Midbrain (tissue), 1 donor: ENCODE measurements around the gene RFTN1.
A peak's percentile ranks its signal among the peaks of the same experiment; 100 is the strongest.

Experiments used
- DNase-seq: peaks from one replicate; lab custom pipeline; 2025; lab: John Stamatoyannopoulos, UW

RFTN1 gene

DNA sequence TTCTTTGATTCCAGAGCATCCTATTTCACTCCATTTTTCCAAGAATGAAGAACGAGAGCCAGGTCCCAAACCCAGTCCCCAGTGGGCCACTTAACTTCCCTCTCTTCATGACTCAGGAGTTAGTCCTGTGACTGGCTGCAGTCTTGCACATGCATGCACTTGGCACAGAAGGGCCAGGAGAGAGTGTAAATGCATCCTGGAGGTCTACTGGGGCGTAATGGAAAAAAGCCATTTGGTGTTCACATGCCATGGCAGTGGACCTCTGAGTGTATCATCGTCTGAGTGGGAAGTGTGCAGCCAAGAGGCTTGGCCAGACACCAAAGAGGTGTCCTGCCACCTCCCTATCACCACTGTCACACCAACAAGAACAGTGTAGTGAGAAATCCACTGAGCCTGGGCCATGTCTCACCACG lies 15.1 kb upstream of the RFTN1 start:
- DNase-seq, result no peak

DNA sequence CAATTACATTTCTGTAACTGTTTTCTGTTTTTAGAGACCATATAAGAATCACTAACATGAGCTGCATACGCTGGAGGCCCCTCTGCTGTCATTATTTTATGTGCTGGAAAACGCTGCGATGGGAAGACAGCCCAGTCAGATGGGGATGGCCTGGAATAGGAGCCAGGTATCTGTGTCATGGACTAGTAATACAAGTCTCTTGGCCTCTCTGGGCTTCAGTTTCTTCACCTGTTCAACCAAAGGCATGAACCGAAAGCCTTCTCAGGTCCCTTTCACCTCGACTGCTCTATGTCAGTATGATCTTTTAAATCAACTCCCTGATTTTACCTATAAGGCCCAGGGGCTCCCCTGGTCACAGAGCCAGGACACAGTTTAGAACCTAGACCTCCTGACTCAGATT lies 14.6 kb upstream of the RFTN1 start:
- DNase-seq, result no peak

DNA sequence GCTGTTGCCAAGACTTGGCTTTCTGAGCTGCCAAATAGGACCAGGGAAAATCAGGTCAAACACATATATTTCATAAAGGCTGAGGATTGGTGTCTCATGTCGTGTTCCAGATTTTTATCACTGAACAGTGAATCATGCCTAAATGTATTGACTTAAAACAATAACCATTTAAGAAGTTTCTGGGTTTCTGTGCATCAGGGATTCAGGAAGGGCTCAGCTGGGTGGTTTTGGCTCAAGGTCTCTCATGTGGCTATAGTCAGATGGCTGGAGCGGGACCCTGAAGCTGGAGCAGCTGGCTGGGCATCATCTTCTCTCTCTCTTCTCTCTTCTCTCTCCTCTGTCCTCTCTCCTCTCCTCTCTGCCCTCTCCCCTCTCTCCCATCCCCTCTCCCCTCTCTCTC lies 10.7 kb upstream of the RFTN1 start:
- DNase-seq, result no peak

DNA sequence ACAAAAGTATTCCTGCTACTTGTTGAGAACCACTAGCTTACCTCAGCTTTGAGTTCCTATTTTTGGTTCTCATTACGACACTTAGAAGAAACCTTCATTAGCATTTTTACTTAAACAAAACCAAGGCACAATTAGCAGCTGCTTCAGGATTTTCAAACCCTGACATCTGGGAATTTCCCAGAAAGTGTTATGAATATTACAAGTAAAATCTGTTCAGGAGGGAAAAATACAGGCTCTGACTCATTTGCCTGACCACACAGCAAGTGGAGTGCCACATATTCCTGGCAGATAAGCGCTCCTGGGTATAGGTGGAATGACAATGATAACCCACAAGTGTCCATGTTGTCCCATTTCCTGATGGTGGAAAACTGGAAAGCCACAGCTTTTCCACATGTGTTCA lies 10.3 kb upstream of the RFTN1 start:
- DNase-seq, result no peak

DNA sequence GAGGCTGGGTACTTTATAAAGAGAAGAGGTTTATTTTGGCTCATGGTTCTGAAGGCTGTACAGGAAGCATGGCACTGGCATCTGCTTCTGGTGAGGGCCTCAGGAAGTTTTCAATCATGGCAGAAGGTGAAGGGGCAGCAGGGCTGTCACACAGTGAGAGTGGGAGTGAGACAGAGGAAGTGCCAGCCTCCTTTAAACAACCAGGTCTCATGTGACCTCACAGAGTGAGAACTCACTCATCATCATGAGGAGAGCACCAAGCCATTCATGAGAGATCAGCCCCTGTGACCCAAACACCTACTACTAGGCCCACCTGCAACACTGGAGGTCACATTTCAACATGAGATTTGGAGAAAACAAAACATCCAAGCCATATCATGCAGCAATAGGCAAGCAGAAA lies 9.3 kb upstream of the RFTN1 start:
- no peak for DNase-seq

DNA sequence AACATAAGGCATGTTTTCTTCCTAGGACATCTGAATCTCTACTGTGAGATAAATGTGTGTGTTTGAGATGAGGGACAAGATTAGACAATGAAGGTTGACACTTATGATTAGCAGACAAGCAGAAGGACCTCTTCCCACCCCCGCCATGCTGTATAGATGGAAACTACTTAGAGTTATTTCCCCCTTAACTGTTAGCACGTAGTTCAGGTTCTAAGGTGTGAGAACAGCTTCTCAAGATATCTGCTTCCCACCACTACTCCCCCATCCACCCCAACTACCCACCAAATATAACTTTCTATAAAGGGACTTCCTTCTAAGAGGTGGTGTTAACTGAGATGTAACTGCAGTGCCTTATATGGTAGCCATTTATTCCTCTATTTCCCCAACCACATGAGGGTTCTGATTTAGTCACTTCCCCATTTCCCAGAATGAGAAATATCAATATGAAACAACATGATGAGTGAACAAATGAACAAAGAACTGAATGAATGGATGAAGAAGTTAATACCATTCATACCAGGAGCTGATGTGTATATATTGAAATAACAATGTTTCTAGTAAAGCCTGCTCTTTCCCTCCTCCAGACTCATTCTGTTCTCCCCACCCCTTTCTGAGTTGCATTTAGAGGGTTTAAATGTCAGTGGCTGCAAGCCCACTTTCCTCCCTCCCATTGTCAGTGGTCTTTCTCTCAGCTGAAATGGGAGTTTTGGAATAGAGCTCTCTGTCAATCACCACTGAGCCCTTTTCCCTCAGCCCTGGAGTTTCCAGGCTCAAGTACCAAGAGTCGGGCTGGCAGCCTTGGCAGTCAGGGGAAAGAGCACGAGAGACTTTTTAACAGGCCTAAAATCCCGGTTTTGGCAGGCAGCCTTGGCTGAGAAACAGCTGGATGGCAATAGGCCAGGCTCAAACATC lies 7.7 kb upstream of the RFTN1 start:
- DNase-seq, result no peak

DNA sequence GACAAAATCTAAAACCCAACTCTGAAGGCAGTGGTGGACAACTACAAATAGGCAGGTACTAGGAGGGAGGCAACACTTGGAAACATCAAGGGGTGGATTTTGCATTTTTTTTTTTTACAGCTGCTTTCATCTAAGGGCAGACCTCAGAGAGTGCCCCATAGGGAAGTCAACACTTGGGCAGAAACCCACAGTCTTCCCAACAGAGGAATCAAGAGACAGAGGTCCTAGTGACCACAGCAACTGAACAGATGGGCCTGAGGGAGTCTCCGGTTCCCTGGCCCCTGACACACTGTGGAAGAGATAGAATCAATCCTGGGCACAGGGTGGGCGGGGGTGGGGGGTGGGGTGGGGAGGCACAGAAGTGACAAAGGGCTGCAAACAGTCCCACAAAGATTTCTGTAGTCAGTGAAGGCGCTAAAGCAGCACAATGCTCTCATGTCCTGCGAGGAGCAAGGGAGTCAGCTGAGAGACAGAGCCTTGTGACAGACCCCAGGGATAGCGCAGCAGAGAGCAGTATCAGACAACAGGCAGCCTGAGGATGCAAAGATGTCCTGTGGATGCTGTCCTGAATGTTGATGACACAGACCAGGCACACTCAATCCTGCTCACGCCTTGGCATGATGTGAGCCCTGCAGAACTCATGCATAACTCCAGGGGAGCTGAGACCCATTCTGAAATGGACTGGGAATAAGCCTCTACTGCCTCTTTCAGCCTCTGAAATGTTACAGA lies 6.9 kb upstream of the RFTN1 start:
- no peak for DNase-seq

DNA sequence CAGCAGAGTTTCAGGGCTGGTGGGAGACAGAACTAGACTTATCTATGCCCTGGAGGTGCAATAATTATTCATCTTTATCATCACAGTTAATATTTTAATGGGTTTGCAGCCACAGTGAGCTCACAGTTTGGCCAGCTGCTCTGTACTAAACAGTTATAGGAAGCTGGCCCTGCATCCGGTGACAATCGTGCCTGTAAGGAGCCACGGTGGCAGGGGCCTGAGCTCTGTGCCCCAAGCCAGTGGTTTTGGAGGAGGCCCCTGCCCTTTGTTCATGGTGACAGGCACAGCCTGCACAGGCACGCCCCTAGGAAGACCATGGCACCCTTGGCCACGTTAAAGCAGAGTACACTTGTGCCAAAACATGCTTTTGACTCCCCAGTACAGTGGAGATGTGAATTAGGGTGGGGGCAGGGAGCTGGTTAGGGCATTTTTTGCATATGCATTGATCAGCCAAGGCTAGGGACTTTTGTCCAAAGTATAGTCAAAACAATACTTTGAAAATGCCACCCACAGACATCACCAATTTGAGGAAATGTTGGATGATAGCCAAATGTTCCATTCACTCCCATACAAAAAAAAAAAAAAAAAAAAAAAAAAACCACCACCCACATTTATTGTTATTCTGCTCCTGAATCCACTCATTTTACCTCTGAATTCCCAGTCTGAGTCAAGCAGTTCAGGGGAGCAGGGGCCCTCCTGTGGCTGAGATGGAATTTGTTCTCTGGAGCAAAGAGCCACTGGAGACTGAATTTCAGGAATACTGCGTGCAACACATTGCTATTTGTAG lies 3.4 kb upstream of the RFTN1 start:
- peak; percentile 59 for DNase-seq

DNA sequence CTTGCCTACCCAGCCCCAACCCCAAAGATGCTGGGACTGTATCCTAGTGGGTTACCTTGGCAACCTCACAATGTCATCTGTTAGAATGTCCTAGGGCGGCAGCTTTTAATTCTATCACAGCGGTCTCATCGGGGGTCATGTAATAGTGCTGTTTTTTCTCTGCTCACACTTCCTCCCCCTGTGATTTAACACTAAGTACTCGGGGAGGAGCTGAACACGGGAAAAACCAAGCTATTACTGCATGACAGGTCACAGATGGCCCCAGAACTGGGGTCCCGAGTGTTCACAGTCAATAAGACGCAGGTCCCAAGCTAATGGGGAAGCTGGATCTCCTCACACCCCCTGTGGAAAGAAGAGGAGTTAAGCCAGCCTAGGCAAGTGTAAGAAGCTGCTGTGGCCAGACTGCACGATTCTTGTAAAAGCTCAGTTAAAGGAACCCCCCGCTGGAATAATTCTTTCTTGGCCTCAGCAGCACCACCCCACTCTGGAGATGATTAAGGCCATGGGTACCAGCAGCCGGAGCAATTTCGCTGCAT lies 2.5 kb upstream of the RFTN1 start:
- no peak for DNase-seq

DNA sequence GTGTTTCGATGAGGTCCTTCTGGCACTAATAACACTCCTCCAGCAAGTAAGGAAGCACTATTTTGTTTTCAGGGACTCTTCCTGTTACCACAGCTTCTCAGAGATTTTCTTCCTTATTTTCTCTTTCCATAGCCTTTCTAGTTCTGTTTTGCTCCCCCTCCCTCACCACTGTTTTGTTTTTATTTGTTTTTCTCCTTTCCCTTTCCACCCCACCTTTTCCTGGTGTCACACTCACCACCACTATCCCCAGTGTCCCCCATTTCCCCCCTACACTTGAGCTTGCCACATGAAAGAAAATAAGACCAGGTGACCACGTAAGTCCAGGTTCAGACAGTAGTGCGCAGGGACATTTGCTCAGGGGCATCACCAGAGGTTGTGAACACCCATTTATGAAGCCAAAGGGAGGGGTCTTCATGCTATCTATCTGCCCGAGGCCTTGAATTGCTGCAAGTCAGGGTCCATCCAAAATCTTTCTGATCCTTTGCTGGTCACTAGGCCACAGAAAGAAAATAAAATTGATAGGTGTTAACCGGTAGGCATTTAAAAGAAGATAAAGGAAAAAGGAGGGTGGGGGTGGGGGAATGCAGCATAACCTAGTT lies 1.4 kb upstream of the RFTN1 start:
- DNase-seq, result no peak

DNA sequence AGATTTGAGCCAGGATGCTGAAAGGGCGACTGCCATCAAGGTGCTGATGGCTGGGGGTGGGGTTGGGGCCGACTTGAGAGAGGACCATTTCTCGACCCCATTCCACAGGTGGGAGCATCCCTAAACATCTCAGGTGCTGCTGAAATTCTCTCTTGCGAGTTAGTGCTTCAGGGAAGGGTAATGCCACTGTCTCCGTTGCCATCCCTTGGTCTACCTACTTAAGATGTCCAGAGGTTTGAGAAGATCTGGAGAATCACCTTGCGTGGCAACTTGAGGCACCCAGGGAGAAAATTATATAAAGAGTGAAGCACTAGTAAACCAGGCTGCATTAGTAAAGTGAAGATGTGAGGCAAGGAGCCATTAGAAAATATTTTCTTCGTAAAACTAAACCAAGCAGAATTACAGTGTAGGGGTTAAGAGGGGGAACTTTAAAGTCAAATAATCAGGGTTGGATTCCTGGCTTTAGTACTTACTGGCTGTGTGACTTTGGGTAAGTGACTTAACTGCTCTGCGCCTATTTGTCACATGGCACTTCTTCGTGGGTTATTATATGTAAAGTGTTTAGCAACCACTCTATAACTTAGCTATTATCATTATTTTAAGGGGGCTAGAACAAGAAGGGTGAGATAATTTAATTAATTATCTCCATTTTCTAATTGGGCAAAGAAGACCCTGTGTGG lies 662 bp upstream of the RFTN1 start:
- no peak for DNase-seq

DNA sequence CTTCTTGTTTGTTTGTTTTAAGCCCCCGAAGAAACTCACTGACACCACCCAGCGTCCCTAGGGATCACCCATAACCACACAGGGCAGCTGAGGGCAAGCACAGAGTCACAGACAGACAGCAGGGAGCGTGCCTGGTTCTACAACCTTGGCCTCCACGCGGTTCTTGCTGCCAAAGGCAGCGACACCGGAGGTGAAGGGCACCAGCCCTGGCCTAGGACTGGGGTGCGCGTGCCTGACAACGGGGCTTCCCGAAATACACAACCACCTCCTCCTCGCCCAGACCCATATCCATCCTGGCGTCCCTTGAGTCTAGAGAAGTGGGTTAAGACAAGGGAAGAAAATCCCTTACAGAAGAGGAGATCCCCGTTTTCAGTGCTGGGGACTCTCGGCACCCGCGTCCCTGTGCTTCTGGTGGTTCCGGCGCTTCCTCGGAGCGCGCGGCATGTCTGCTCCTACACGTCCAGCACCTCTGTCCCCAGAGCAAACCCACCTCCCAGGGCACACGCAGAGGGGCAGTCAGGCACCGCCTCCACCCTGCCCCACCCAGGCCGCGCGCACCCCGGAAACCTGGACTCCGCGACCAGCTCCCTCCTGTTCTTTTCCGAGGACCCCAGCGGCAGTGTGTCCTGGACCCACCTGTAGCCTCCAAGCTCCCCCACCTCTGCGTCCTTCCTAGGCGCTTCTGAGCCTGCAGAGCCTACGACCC lies 911 bp downstream of the RFTN1 start:
- no peak for DNase-seq

DNA sequence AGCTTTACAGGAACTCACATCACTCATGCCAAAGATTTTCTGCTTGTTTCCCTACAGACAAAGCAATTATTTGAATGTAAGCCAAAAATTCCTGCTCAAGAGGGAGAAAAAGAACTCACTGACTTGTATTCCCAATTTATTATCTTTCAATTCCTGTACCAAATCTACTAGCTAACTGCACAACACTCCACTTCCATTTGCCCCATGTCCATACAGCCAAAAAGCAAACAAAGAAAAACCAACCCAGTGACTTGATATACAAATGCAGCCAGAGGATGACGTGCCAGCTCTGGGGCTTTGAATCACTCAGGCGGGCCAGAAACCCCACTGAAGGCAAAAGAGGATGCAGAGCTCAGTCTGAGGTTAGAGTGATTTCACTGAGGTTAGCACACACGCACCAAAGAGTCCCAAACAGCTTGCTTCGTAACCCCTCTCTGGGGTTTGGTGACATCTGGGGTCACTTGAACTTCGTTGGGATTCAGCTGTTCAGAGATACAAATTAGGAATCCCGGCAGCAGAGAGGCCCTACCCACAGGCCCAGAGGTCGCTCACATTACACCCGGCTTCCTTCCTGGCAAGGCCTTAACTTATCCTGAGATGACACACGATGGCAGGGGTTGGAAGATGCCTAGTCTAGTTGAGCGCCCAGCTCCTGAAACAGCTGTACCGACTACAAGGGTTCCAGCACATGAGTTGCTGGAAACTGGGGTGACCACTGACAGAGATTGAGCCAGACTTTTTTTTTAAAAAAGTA lies 1.6 kb downstream of the RFTN1 start:
- no peak for DNase-seq

DNA sequence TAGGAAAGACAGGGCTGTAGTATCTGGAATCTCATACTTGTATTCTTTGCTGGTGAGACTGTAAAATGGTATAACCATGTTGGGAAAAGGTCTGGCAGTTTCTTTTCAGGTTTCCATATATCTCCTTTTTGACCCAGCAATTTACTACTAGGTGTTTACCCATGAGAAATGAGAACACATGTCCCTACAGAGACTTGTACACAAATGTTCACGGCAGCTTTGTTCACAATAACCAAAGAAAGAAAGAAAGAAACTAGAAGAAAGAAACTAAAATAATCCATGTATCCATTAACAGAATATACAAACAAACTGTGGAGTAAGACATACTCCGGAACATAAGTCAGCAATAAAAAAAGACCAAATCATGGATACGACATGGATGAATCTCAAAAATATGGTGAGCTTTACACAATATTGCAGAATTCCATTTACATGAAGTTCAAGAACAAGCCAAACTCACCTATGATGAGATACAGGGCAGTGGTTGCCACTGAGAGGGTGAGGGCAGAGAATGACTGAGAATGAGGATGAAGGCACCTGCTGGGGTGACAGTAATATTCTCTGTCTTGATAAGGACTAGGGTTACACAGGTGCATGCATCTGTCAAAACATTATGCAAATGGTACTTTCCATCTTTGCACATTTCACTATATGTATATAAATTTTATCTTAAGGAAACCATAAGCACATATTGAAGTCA lies 2.7 kb downstream of the RFTN1 start:
- no peak for DNase-seq

DNA sequence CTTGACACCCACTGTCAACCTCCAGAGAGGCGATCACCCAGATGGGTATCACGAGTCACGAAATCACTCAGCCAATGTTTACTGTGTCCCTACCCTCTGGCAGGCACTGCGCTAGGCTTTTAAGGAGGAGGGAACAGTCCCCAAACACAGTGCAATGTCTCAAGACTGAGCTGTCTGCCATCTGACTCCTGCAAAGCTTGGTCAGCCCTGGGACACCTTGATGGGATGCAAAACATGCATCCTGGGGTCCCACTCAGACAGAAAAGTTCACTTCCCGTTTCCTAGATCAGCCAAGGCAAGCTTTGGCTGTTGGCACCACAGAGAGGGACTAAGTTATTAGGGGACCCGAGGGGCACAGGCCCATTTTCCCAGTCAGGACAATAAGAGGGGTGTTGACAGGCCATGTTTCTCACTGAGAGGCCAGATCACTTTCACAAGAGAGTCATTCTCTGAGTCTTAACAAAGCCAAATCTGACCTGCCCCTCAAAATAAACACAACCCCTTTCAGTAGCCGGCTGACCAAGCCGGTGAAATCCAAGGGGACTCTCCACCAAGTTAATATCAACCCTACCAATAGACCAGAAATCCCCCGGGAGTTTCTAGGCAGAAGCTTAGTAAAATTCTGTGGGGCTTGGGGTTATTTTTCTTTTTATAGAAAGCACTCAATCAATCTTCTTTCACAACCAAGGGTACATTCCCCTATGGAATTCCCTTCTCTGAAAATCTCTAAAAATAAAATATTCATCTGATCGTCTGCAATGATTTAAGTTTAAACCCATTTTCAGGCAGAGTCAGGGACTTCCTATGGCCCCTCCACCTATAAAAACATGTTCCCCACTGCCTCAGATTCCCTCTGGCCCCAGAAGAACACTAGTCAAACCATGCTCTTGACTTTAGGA lies 3.5 kb downstream of the RFTN1 start:
- no peak for DNase-seq

DNA sequence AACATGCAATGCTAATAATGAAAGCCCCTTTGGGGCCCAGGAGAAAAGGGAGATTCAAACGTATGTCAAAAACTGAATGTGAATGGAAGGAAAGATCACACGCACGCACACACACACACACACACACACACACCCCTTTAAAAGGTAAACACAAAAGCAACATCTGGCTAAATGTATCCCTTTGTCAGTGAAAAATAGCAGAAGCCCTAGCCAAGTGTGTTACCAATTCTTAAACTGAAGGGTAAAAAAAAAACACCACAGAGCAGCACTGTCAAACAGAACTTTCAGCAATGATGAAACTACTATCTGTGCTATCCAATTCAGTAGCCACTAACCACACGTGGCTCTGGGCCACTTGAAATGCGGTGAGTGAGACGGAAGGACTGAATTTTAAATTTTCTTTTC lies 4.9 kb downstream of the RFTN1 start:
- DNase-seq, result no peak

DNA sequence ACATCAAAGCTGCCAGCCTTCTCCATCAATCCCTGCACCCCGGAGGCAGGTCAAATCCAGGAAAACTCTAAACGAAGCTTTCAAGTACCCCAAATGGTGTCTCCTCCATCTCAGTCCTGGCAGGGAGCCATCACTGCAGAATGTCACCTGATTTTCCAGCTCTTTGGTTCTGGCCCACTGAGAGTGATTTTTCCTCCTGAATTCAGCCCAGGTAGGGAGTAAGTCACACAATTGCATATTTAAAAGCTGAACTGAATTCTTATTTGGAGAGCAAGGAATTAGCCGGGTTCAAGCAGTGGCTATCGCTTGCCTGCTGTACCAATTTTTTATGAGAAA lies 5.3 kb downstream of the RFTN1 start:
- no peak for DNase-seq

DNA sequence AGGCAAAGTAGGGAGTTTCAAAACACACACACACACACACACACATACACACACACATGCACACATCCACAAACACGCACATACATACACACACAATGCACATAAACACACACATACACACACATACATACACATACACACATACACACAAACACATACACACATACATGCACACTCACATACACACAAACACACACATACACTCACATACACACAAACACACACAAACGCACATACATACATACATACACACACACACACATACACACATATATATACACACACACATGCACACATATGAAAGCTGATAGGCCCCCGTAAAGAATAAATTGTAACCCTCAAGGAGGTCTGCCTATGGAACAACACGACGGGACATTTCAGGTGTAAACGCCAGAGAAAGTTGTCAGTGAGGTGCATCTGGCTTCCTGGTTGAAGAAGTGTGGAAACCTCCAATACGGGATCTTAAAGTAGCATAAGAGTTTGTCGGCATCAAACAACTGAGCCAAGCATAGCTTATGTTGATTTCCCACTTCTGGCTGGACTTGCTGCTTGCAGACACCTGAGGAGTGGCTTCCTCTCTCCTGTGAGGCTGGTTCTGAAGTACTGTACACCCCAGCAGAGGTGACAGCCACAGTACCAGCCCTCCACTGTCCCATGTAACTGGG lies 5.8 kb downstream of the RFTN1 start:
- DNase-seq, result no peak
